Measurements from ENCODE around the gene DENND5B.

DENND5B gene

DNA sequence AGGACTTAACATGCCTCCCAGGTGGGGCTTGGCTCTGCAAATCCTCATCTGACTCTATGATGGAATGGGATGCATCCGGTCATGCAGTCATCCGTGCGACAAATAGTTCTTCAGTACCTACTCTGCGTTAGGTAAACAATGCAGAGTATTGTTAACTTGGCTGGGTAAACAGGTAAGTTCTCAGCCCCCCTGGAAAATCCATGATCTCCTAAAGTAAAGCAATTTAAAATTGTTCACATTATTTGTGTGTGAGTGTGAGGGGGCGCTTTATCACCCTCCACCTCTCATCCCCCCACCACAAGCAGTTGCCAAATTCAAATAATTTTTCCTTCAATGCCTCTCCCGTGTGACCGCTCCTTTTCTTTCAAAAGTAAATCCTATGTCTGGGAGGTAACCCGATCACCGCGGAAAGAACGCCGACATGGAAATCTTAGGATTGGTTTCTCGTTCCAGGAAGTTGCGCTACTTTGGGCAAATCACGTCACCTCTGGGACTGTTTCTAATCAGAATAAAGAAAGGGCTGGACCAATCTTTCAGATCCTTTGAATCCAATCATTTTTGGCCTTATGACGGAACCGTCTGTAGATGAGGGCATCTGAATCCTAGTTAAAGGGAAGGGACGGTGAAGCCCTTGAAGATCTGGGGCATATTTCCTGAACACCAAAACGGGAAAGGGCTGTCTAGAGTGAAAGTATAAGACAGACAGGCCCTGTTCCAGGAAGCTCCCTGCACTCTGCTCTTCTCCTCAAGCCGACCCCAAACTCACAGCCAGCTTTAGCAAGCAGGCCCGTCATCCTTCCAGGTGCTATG lies 221.0 kb downstream of the DENND5B start (continued):
- TF ChIP-seq ZNF571 (tag by site-specific recombination; IDR thresholded peaks at IDR 0.05) (no peak), ZSCAN30 (tag by site-specific recombination; IDR thresholded peaks at IDR 0.05) (peak; percentile 63; the same call in 1 of the 2 replicates), ZNF560 (tag by site-specific recombination; IDR thresholded peaks at IDR 0.05; ENCODE audit: borderline replicate concordance) (no peak), MEIS1 (CRISPR knock-in tag; IDR thresholded peaks at IDR 0.05; ENCODE audit: borderline replicate concordance) (no peak), SP2 (tag by site-specific recombination; IDR thresholded peaks at IDR 0.05) (peak; percentile 62), BCL11B (tag by site-specific recombination; IDR thresholded peaks at IDR 0.05; ENCODE audit: low read depth) (no peak), ZNF76 (tag by site-specific recombination; IDR thresholded peaks at IDR 0.05; ENCODE audit: borderline replicate concordance, low read depth) (no peak), ZNF654 (tag by site-specific recombination; IDR thresholded peaks at IDR 0.05; ENCODE audit: low read depth) (no peak), PRDM1 (tag by site-specific recombination; IDR thresholded peaks at IDR 0.05) (peak; percentile 70; the same call in 1 of the 2 replicates), SP7 (tag by site-specific recombination; IDR thresholded peaks at IDR 0.05) (peak; percentile 41), ZBTB20 (tag by site-specific recombination; IDR thresholded peaks at IDR 0.05) (peak; percentile 69), GLI4 (tag by site-specific recombination; IDR thresholded peaks at IDR 0.05) (no peak), OVOL3 (tag by site-specific recombination; IDR thresholded peaks at IDR 0.05) (no peak), ZNF792 (tag by site-specific recombination; IDR thresholded peaks at IDR 0.05) (no peak), WT1 (tag by site-specific recombination; IDR thresholded peaks at IDR 0.05) (peak; percentile 42; the same call in 1 of the 2 replicates), GFI1B (tag by site-specific recombination; IDR thresholded peaks at IDR 0.05) (peak; percentile 74; the same call in 1 of the 2 replicates), ZNF248 (tag by site-specific recombination; IDR thresholded peaks at IDR 0.05) (no peak), IKZF3 (tag by site-specific recombination; IDR thresholded peaks at IDR 0.05) (peak; percentile 64), SALL2 (tag by site-specific recombination; IDR thresholded peaks at IDR 0.05; ENCODE audit: borderline replicate concordance) (no peak), ZNF10 (tag by site-specific recombination; IDR thresholded peaks at IDR 0.05) (no peak), ZNF423 (tag by site-specific recombination; IDR thresholded peaks at IDR 0.05) (no peak), KLF1 (tag by site-specific recombination; IDR thresholded peaks at IDR 0.05) (no peak), GLIS1 (tag by site-specific recombination; IDR thresholded peaks at IDR 0.05) (peak; percentile 87)
- TF ChIP-seq, protein P1, sequence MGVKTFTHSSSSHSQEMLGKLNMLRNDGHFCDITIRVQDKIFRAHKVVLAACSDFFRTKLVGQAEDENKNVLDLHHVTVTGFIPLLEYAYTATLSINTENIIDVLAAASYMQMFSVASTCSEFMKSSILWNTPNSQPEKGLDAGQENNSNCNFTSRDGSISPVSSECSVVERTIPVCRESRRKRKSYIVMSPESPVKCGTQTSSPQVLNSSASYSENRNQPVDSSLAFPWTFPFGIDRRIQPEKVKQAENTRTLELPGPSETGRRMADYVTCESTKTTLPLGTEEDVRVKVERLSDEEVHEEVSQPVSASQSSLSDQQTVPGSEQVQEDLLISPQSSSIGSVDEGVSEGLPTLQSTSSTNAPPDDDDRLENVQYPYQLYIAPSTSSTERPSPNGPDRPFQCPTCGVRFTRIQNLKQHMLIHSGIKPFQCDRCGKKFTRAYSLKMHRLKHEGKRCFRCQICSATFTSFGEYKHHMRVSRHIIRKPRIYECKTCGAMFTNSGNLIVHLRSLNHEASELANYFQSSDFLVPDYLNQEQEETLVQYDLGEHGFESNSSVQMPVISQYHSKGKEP (tag by site-specific recombination; IDR thresholded peaks at IDR 0.05), result peak; percentile 63
- TF ChIP-seq, protein P2, sequence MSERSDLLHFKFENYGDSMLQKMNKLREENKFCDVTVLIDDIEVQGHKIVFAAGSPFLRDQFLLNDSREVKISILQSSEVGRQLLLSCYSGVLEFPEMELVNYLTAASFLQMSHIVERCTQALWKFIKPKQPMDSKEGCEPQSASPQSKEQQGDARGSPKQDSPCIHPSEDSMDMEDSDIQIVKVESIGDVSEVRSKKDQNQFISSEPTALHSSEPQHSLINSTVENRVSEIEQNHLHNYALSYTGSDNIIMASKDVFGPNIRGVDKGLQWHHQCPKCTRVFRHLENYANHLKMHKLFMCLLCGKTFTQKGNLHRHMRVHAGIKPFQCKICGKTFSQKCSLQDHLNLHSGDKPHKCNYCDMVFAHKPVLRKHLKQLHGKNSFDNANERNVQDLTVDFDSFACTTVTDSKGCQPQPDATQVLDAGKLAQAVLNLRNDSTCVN (tag by site-specific recombination; optimal IDR thresholded peaks at IDR 0.05), result peak; percentile 10
- TF ChIP-seq, protein P3, sequence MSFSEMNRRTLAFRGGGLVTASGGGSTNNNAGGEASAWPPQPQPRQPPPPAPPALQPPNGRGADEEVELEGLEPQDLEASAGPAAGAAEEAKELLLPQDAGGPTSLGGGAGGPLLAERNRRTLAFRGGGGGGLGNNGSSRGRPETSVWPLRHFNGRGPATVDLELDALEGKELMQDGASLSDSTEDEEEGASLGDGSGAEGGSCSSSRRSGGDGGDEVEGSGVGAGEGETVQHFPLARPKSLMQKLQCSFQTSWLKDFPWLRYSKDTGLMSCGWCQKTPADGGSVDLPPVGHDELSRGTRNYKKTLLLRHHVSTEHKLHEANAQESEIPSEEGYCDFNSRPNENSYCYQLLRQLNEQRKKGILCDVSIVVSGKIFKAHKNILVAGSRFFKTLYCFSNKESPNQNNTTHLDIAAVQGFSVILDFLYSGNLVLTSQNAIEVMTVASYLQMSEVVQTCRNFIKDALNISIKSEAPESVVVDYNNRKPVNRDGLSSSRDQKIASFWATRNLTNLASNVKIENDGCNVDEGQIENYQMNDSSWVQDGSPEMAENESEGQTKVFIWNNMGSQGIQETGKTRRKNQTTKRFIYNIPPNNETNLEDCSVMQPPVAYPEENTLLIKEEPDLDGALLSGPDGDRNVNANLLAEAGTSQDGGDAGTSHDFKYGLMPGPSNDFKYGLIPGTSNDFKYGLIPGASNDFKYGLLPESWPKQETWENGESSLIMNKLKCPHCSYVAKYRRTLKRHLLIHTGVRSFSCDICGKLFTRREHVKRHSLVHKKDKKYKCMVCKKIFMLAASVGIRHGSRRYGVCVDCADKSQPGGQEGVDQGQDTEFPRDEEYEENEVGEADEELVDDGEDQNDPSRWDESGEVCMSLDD (tag by site-specific recombination; IDR thresholded peaks at IDR 0.05), result no peak
- TF ChIP-seq, protein P4, sequence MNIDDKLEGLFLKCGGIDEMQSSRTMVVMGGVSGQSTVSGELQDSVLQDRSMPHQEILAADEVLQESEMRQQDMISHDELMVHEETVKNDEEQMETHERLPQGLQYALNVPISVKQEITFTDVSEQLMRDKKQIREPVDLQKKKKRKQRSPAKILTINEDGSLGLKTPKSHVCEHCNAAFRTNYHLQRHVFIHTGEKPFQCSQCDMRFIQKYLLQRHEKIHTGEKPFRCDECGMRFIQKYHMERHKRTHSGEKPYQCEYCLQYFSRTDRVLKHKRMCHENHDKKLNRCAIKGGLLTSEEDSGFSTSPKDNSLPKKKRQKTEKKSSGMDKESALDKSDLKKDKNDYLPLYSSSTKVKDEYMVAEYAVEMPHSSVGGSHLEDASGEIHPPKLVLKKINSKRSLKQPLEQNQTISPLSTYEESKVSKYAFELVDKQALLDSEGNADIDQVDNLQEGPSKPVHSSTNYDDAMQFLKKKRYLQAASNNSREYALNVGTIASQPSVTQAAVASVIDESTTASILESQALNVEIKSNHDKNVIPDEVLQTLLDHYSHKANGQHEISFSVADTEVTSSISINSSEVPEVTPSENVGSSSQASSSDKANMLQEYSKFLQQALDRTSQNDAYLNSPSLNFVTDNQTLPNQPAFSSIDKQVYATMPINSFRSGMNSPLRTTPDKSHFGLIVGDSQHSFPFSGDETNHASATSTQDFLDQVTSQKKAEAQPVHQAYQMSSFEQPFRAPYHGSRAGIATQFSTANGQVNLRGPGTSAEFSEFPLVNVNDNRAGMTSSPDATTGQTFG (tag by site-specific recombination; IDR thresholded peaks at IDR 0.05; ENCODE audit: borderline replicate concordance), result no peak
- TF ChIP-seq, protein P5, sequence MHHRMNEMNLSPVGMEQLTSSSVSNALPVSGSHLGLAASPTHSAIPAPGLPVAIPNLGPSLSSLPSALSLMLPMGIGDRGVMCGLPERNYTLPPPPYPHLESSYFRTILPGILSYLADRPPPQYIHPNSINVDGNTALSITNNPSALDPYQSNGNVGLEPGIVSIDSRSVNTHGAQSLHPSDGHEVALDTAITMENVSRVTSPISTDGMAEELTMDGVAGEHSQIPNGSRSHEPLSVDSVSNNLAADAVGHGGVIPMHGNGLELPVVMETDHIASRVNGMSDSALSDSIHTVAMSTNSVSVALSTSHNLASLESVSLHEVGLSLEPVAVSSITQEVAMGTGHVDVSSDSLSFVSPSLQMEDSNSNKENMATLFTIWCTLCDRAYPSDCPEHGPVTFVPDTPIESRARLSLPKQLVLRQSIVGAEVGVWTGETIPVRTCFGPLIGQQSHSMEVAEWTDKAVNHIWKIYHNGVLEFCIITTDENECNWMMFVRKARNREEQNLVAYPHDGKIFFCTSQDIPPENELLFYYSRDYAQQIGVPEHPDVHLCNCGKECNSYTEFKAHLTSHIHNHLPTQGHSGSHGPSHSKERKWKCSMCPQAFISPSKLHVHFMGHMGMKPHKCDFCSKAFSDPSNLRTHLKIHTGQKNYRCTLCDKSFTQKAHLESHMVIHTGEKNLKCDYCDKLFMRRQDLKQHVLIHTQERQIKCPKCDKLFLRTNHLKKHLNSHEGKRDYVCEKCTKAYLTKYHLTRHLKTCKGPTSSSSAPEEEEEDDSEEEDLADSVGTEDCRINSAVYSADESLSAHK (tag by site-specific recombination; IDR thresholded peaks at IDR 0.05), result peak; percentile 94

Measured in HEK293 (cell line).